Mesenchymal stem cell (in vitro differentiated cells and primary cell): ENCODE data around the gene RBL2.
"Not testable (repeated sequence)": the region's sequence is repeated elsewhere in the genome, so short reads cannot be mapped to it uniquely, and the experiment has no call there.

Experiments used
- DNase-seq: peaks from one replicate; pipeline ENCODE4 v3.0.0-alpha.2; 2013
- H2AFZ ChIP-seq: one replicate; pipeline ENCODE4 v1.6.1; 2013; ENCODE audit warnings: low read depth, mild to moderate bottlenecking, control low read depth, inconsistent platforms, low read length, moderate library complexity
- H2AK5ac ChIP-seq: 2 replicates; pipeline ENCODE4 v1.6.1; 2013; ENCODE audit warnings: low read length, moderate library complexity, mild to moderate bottlenecking, inconsistent platforms; ENCODE audit not compliant: severe bottlenecking
- H2BK120ac ChIP-seq: one replicate; pipeline ENCODE4 v1.6.1; 2013; ENCODE audit warnings: low read depth, mild to moderate bottlenecking, inconsistent platforms, low read length, moderate library complexity
- H2BK12ac ChIP-seq, 2 experiments: one replicate each; pipeline ENCODE4 v1.6.1; 2013; ENCODE audit warnings: inconsistent platforms in 2 of 2, low read length in 2 of 2, mild to moderate bottlenecking in 2 of 2, moderate library complexity in 2 of 2, control low read depth in 1 of 2
- H2BK15ac ChIP-seq: one replicate; pipeline ENCODE4 v1.6.1; 2013; ENCODE audit warnings: mild to moderate bottlenecking, low read depth, inconsistent platforms; ENCODE audit not compliant: poor library complexity, severe bottlenecking
- H2BK5ac ChIP-seq: 2 replicates; pipeline ENCODE4 v1.6.1; 2013; ENCODE audit warnings: low read depth, mild to moderate bottlenecking, low read length, control low read depth, inconsistent platforms; ENCODE audit not compliant: poor library complexity, severe bottlenecking
- H3K14ac ChIP-seq, 2 experiments: one replicate each; pipeline ENCODE4 v1.6.1; 2013; ENCODE audit warnings: inconsistent platforms in 2 of 2, low read length in 2 of 2, control low read depth in 1 of 2, mild to moderate bottlenecking in 1 of 2, moderate library complexity in 1 of 2
- H3K18ac ChIP-seq, 2 experiments: one replicate each; pipeline ENCODE4 v1.6.1; 2013; ENCODE audit warnings: inconsistent platforms in 2 of 2, low read length in 2 of 2, control low read depth in 1 of 2, low read depth in 1 of 2, mild to moderate bottlenecking in 1 of 2
- H3K23ac ChIP-seq, 2 experiments: one replicate each; pipeline ENCODE4 v1.6.1; 2013; ENCODE audit warnings: inconsistent platforms in 2 of 2, low read length in 2 of 2, mild to moderate bottlenecking in 2 of 2, moderate library complexity in 2 of 2, control low read depth in 1 of 2
- H3K27ac ChIP-seq: 2 replicates; pipeline ENCODE4 v1.5.1; 2013; ENCODE audit warnings: mild to moderate bottlenecking, moderate library complexity, low read length, control low read depth, inconsistent platforms; ENCODE audit not compliant: poor library complexity, severe bottlenecking
- H3K27me3 ChIP-seq, 2 experiments: 2 replicates each; pipeline versions ENCODE4 v1.6.1 to v1.7.0; 2013; ENCODE audit warnings: low read length in 2 of 2, mild to moderate bottlenecking in 2 of 2, moderate library complexity in 2 of 2, control low read depth in 1 of 2, inconsistent platforms in 1 of 2; ENCODE audit not compliant: control insufficient read depth in 1 of 2, insufficient read depth in 1 of 2
- H3K36me3 ChIP-seq, 2 experiments: 2 replicates each; pipeline versions ENCODE4 v1.6.1 to v1.7.0; 2013; ENCODE audit warnings: low read length in 2 of 2, control low read depth in 1 of 2, inconsistent platforms in 1 of 2, low read depth in 1 of 2, mild to moderate bottlenecking in 1 of 2; ENCODE audit not compliant: insufficient read depth in 2 of 2, control insufficient read depth in 1 of 2
- H3K4ac ChIP-seq, 2 experiments: one replicate each; pipeline ENCODE4 v1.6.1; 2013; ENCODE audit warnings: inconsistent platforms in 2 of 2, low read length in 2 of 2, mild to moderate bottlenecking in 2 of 2, moderate library complexity in 2 of 2, control low read depth in 1 of 2, low read depth in 1 of 2
- H3K4me1 ChIP-seq: 2 replicates; pipeline ENCODE4 v1.6.1; 2013; ENCODE audit warnings: low read depth, low read length, control low read depth; ENCODE audit not compliant: control insufficient read depth, insufficient read depth
- H3K4me2 ChIP-seq: 2 replicates; pipeline ENCODE4 v1.6.1; 2013; ENCODE audit warnings: low read length, mild to moderate bottlenecking, inconsistent platforms; ENCODE audit not compliant: poor library complexity, severe bottlenecking
- H3K4me3 ChIP-seq, 2 experiments: 2 replicates each; pipeline versions ENCODE4 v1.5.1 to v1.7.0; 2013; ENCODE audit warnings: low read length in 2 of 2, mild to moderate bottlenecking in 2 of 2, control low read depth in 1 of 2, low read depth in 1 of 2; ENCODE audit not compliant: insufficient read depth in 1 of 2
- H3K79me1 ChIP-seq: replicated peaks from 2 replicates; pipeline ENCODE4 v1.6.1; 2013; ENCODE audit warnings: mild to moderate bottlenecking, control low read depth, low read length, inconsistent platforms; ENCODE audit not compliant: poor library complexity, severe bottlenecking
- H3K9ac ChIP-seq: 2 replicates; pipeline ENCODE4 v1.7.0; 2013; ENCODE audit warnings: mild to moderate bottlenecking, low read length, moderate library complexity
- H3K9me3 ChIP-seq: 2 replicates; pipeline ENCODE4 v1.7.0; 2013; ENCODE audit warnings: mild to moderate bottlenecking, low read length; ENCODE audit not compliant: control insufficient read depth
- H4K8ac ChIP-seq: one replicate; pipeline ENCODE4 v1.6.1; 2013; ENCODE audit warnings: inconsistent platforms, mild to moderate bottlenecking, low read length, moderate library complexity
- H4K91ac ChIP-seq: one replicate; pipeline ENCODE4 v1.6.1; 2013; ENCODE audit warnings: mild to moderate bottlenecking, low read length, inconsistent platforms
- WGBS: methylation state at CpG from one replicate; pipeline ENCODE4 v1.1.7; 2013; ENCODE audit warnings: mixed read lengths; 5-methylcytosine and 5-hydroxymethylcytosine counted together

Gene RBL2

DNA sequence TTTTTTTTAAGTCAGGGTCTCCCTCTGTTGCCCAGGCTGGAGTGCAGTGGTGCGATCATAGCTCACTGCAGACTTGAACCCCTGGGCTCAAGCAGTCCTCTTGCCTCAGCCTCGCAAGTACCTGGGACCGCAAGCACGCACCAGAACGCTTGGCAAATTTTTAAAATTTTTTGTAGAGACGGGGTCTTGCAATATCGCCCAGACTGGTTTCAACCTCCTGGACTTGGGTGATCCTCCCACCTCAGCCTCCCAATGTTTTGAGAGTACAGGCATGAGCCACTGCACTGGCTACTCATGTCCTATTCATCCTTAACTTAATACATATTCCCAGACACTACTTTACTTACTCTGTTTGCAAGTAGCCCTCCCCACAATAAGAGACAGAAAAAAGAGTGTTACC is 16.3 kb upstream of the RBL2 start:
- no peak overlapping the region for H3K18ac ChIP-seq
- no peak overlapping the region for H3K23ac ChIP-seq
- H3K4me3 ChIP-seq: no peak overlapping the region
- DNase-seq: no peak
- H3K27ac ChIP-seq: no peak overlapping the region
- H3K36me3 ChIP-seq: no peaks in the 10 kb centered on the region
- H2BK15ac ChIP-seq: no peak overlapping the region
- no peak overlapping the region for H3K14ac ChIP-seq
- no peak overlapping the region for H3K4ac ChIP-seq
- no peak overlapping the region for H2AK5ac ChIP-seq
- H2AFZ ChIP-seq: no peak overlapping the region
- no peak overlapping the region for H3K4me2 ChIP-seq
- no peak overlapping the region for H3K9ac ChIP-seq
- H4K91ac ChIP-seq: no peak overlapping the region
- no peak overlapping the region for H4K8ac ChIP-seq
- H3K79me1 ChIP-seq: no peaks in the 10 kb centered on the region
- H3K9me3 ChIP-seq: no peaks in the 10 kb centered on the region
- 90% methylated on average over 7 of the region's 7 CpGs for WGBS
- H3K27me3 ChIP-seq: no peaks in the 10 kb centered on the region
- no peak overlapping the region for H2BK12ac ChIP-seq
- no peak overlapping the region for H2BK5ac ChIP-seq
- H2BK120ac ChIP-seq: no peak overlapping the region
- H3K4me1 ChIP-seq: no peaks in the 10 kb centered on the region

DNA sequence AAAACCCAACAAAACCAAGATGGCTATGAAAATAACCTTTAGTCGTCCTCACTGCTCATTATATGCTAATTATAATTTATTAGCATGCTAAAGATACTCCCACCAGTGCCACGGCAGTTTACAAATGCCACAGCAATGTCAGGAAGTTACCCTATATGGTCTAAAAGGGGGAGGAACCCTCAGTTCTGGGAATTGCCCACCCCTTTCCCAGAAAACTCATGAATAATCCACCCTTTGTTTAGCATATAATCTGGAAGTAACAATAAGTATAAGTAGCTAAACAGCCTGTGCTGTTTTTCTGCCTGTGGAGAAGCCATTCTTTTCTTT is 14.9 kb upstream of the RBL2 start:
- not testable (repeated sequence) for H3K79me1 ChIP-seq, H3K36me3 ChIP-seq, H3K27me3 ChIP-seq, H3K4me3 ChIP-seq, H4K8ac ChIP-seq, H3K18ac ChIP-seq, H3K4me1 ChIP-seq, H3K9me3 ChIP-seq, H3K27ac ChIP-seq, H3K4ac ChIP-seq, H2AFZ ChIP-seq, H2BK5ac ChIP-seq, H3K23ac ChIP-seq, H3K4me2 ChIP-seq, H2BK12ac ChIP-seq, H4K91ac ChIP-seq, H2AK5ac ChIP-seq, H3K9ac ChIP-seq, DNase-seq, H2BK120ac ChIP-seq, H3K14ac ChIP-seq, H2BK15ac ChIP-seq
- WGBS: no CpG with 5 or more reads among the region's 2 CpGs

DNA sequence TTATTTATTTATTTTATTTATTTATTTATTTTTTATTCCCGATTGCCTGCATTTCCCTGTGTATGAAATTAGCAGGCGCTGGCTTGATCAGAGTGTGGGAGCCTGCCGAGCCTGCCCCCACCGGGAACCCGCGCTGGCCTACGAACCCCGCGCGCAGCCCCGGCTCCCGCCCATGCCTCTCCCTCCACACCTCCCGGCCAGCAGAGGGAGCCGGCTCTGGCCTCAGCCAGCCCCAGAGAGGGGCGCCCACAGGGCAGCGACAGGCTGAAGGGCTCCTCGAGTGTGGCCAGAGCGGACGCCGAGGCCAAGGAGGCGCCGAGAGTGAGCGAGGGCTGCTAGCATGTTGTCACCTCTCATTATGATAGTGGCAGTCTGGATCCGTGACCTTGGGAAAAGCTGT is 13.0 kb upstream of the RBL2 start:
- Histone ChIP-seq H4K8ac (no peak overlapping the region), H3K9ac (no peak overlapping the region), H3K4me1 (no peaks in the 10 kb centered on the region), H3K4ac (no peak overlapping the region), H3K27ac (no peak overlapping the region), H2BK15ac (no peak overlapping the region), H3K18ac (no peak overlapping the region), H3K14ac (no peak overlapping the region), H3K36me3 (no peaks in the 10 kb centered on the region), H3K4me2 (no peak overlapping the region), H3K9me3 (no peaks in the 10 kb centered on the region), H2BK120ac (no peak overlapping the region), H4K91ac (no peak overlapping the region), H2AK5ac (no peak overlapping the region), H2AFZ (no peak overlapping the region), H3K23ac (no peak overlapping the region), H3K79me1 (no peaks in the 10 kb centered on the region), H2BK12ac (no peak overlapping the region), H3K4me3 (no peak overlapping the region), H3K27me3 (no peaks in the 10 kb centered on the region), H2BK5ac (no peak overlapping the region)
- DNase-seq: no peak
- 99% methylated on average over 18 of the region's 24 CpGs for WGBS

DNA sequence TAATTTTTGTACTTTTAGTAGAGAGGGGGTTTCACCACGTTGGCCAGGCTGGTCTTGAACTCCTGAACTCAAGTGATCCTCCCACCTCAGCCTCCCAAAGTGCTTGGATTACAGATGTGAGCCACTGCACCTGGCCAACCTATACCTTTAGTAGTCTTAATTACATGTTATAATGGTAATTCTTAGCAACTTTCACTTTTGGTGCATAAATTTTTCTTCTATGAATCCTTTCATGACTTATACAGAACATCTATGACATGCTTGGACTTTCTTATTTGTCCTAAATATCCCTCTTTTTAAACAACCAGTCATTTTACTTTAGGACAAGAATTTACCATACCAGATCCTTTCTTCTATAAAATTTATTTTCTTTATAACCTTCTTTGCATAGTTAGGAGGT is 10.3 kb upstream of the RBL2 start:
- not testable (repeated sequence) for H2BK5ac ChIP-seq, H3K9me3 ChIP-seq, DNase-seq, H3K4ac ChIP-seq, H3K36me3 ChIP-seq, H3K27me3 ChIP-seq, H2AK5ac ChIP-seq, H3K27ac ChIP-seq, H3K9ac ChIP-seq, H3K79me1 ChIP-seq, H3K14ac ChIP-seq, H3K4me2 ChIP-seq, H2BK15ac ChIP-seq, H2AFZ ChIP-seq, H3K23ac ChIP-seq, H2BK120ac ChIP-seq, H3K18ac ChIP-seq, H3K4me1 ChIP-seq, H2BK12ac ChIP-seq, H3K4me3 ChIP-seq, H4K91ac ChIP-seq, H4K8ac ChIP-seq
- WGBS: no CpG with 5 or more reads among the region's 1 CpG
